Iris pigment epithelial cell (primary cell): Measurements from ENCODE around the gene CLUH.
"Not testable (repeated sequence)": the region's sequence is repeated elsewhere in the genome, so short reads cannot be mapped to it uniquely, and the experiment has no call there.

Source experiments
- DNase-seq: peaks from one replicate; pipeline ENCODE4 v3.0.0-alpha.2; 2011; ENCODE audit warnings: low read depth

CLUH gene

GRCh38 chr17:2701161-2701995, 10.2 kb downstream of the CLUH start:
- DNase-seq = no peak

- DNase-seq = no peak
Observed at GRCh38 chr17:2700491-2701141, 10.9 kb downstream of the CLUH start.

- no peak for DNase-seq
Observed at GRCh38 chr17:2700030-2700490, 11.5 kb downstream of the CLUH start.

- not testable (repeated sequence) for DNase-seq
Observed at GRCh38 chr17:2699216-2699805, 12.3 kb downstream of the CLUH start.

GRCh38 chr17:2697611-2698162, 13.9 kb downstream of the CLUH start:
- no peak for DNase-seq

- DNase-seq = no peak
Observed at GRCh38 chr17:2695961-2696760, 15.4 kb downstream of the CLUH start.

- no peak for DNase-seq
Observed at GRCh38 chr17:2695243-2695960, 16.2 kb downstream of the CLUH start.

- DNase-seq = no peak
Observed at GRCh38 chr17:2694381-2695242, 17.0 kb downstream of the CLUH start.

GRCh38 chr17:2693561-2694380, 17.8 kb downstream of the CLUH start:
- no peak for DNase-seq

GRCh38 chr17:2692781-2693135, 18.8 kb downstream of the CLUH start:
- no peak for DNase-seq

GRCh38 chr17:2691965-2692780, 19.4 kb downstream of the CLUH start:
- DNase-seq = no peak

- DNase-seq = no peak
Observed at GRCh38 chr17:2691069-2691871, 20.3 kb downstream of the CLUH start.

GRCh38 chr17:2690165-2691068, 21.1 kb downstream of the CLUH start:
- no peak for DNase-seq

GRCh38 chr17:2689411-2690164, 22.0 kb downstream of the CLUH start:
- no peak for DNase-seq

GRCh38 chr17:2688351-2689342, 22.9 kb downstream of the CLUH start:
- no peak for DNase-seq
